SK-N-SH (cell line): Measurements from ENCODE around the gene SELPLG. TPM values are rescaled to one million over a fixed set of nuclear protein-coding genes. Genes with fewer than 3 reads are reported as not detected.

Experiments
- CTCF ChIA-PET: fragments of 300-600, 350-600 bp; formaldehyde crosslinking; extraction: SDS; loops from one replicate; lab custom pipeline; 2021; lab: Yijun Ruan, JAX
- POLR2A ChIA-PET: fragments of 350-600 bp; sonication (Branson Sonifier 250); formaldehyde crosslinking; extraction: SDS; loops from one replicate; lab custom pipeline; 2020; ENCODE audit warnings: antibody characterized with exemption, inconsistent platforms; lab: Yijun Ruan, JAX
- DNase-seq: peaks from one replicate; pipeline ENCODE4 v3.0.0; 2012
- H2AFZ ChIP-seq: fragments of 200-600 bp; sonication (generic); 2 replicates; pipeline ENCODE4 v1.8.1; 2016; ENCODE audit warnings: antibody characterized with exemption, mild to moderate bottlenecking, low read depth
- H3F3A ChIP-seq: fragments of 200-600 bp; sonication (generic); replicated peaks from 2 replicates; pipeline ENCODE3; 2016; ENCODE audit warnings: antibody characterized with exemption, mild to moderate bottlenecking; ENCODE audit not compliant: insufficient read depth
- H3K27ac ChIP-seq, 2 experiments: fragments of 200-500 bp in 1 of 2; fragments of 200-600 bp in 1 of 2; sonication (Bioruptor generic) in 1 of 2; sonication (generic), shearing (Covaris generic) in 1 of 2; 2 replicates each; pipeline versions ENCODE4 v1.5.1 to v1.6.1; 2014 to 2016; ENCODE audit warnings: low read depth in 2 of 2, inconsistent platforms in 1 of 2, low read length in 1 of 2, mild to moderate bottlenecking in 1 of 2, mixed read lengths in 1 of 2
- H3K27me3 ChIP-seq: fragments of 200-600 bp; sonication (generic), shearing (Covaris generic); 2 replicates; pipeline ENCODE4 v1.6.1; 2016; ENCODE audit warnings: mixed run types; ENCODE audit not compliant: insufficient read depth
- H3K36me3 ChIP-seq, 2 experiments: fragments of 200-500 bp in 1 of 2; fragments of 200-600 bp in 1 of 2; sonication (Bioruptor generic) in 1 of 2; sonication (generic) in 1 of 2; replicated peaks in 1 of 2; 2 replicates each; pipeline versions ENCODE3 to v1.5.1; 2014 to 2016; ENCODE audit warnings: low read length in 1 of 2, mild to moderate bottlenecking in 1 of 2; ENCODE audit not compliant: insufficient read depth in 2 of 2, control insufficient read depth in 1 of 2
- H3K4me1 ChIP-seq, 2 experiments: fragments of 200-500 bp in 1 of 2; fragments of 200-600 bp in 1 of 2; sonication (Bioruptor generic) in 1 of 2; sonication (generic), shearing (Covaris generic) in 1 of 2; 2 replicates each; pipeline versions ENCODE4 v1.5.1 to v1.6.1; 2014 to 2016; ENCODE audit warnings: low read depth in 1 of 2, low read length in 1 of 2, mixed run types in 1 of 2; ENCODE audit not compliant: insufficient read depth in 2 of 2, control insufficient read depth in 1 of 2
- H3K4me2 ChIP-seq: fragments of 200-600 bp; sonication (generic), shearing (Covaris generic); 2 replicates; pipeline ENCODE4 v1.6.1; 2017; ENCODE audit warnings: mixed run types
- H3K4me3 ChIP-seq, 2 experiments: fragments of 200-500 bp in 1 of 2; fragments of 200-600 bp in 1 of 2; sonication (Bioruptor generic) in 1 of 2; sonication (generic), shearing (Covaris generic) in 1 of 2; 2 replicates each; pipeline versions ENCODE4 v1.5.1 to v1.8.1; 2014 to 2016; ENCODE audit warnings: low read depth in 2 of 2, inconsistent platforms in 1 of 2, low read length in 1 of 2, mild to moderate bottlenecking in 1 of 2, mixed read lengths in 1 of 2, moderate library complexity in 1 of 2
- H3K79me2 ChIP-seq: fragments of 200-600 bp; sonication (generic); 2 replicates; pipeline ENCODE4 v1.8.1; 2017; ENCODE audit warnings: mild to moderate bottlenecking; ENCODE audit not compliant: insufficient read depth
- H3K9ac ChIP-seq: fragments of 200-600 bp; sonication (generic); 2 replicates; pipeline ENCODE4 v1.6.1; 2017; ENCODE audit warnings: mixed run types
- H3K9me2 ChIP-seq: fragments of 200-600 bp; sonication (generic); 2 replicates; pipeline ENCODE4 v1.6.1; 2017; ENCODE audit warnings: mixed run types
- H3K9me3 ChIP-seq: fragments of 200-600 bp; sonication (generic); 2 replicates; pipeline ENCODE4 v1.6.1; 2017; ENCODE audit warnings: mixed run types, mild to moderate bottlenecking, moderate library complexity
- H4K20me1 ChIP-seq: fragments of 200-600 bp; sonication (generic); 2 replicates; pipeline ENCODE4 v1.6.1; 2017; ENCODE audit warnings: mild to moderate bottlenecking, mixed run types; ENCODE audit not compliant: insufficient read depth
- CHD2 ChIP-seq: fragments of 150-350 bp; IDR thresholded peaks from 2 replicates; pipeline ENCODE4 v1.6.1; 2018; ENCODE audit warnings: low read length; ENCODE audit not compliant: partially characterized antibody
- ELF1 ChIP-seq: IDR thresholded peaks from 2 replicates; pipeline ENCODE4 v1.4.0; 2012
- EP300 ChIP-seq, 2 experiments: IDR thresholded peaks; 2 replicates each; pipeline versions ENCODE4 v1.4.0 to v1.6.1; 2012; ENCODE audit warnings: borderline replicate concordance in 1 of 2, low read depth in 1 of 2, low read length in 1 of 2
- FOSL2 ChIP-seq: IDR thresholded peaks from 2 replicates; pipeline ENCODE4 v1.4.0; 2012; ENCODE audit warnings: low read depth, mild to moderate bottlenecking, moderate library complexity, borderline replicate concordance
- MEF2A ChIP-seq: IDR thresholded peaks from 2 replicates; pipeline ENCODE4 v1.4.0; 2012; ENCODE audit warnings: low read depth, borderline replicate concordance
- MXI1 ChIP-seq: IDR thresholded peaks from 2 replicates; pipeline ENCODE4 v1.6.1; 2012; ENCODE audit warnings: mild to moderate bottlenecking, low read depth, low read length, improper control_type of control experiment
- NFIC ChIP-seq: IDR thresholded peaks from 2 replicates; pipeline ENCODE4 v1.4.0; 2012; ENCODE audit warnings: borderline replicate concordance
- NRF1 ChIP-seq: IDR thresholded peaks from 2 replicates; pipeline ENCODE4 v1.6.1; 2012; ENCODE audit warnings: low read depth, mild to moderate bottlenecking, low read length
- SIN3A ChIP-seq: IDR thresholded peaks from 2 replicates; pipeline ENCODE4 v1.6.1; 2012; ENCODE audit warnings: low read depth, mild to moderate bottlenecking, low read length, moderate library complexity, borderline replicate concordance
- SMC3 ChIP-seq: IDR thresholded peaks from 2 replicates; pipeline ENCODE4 v1.6.1; 2012; ENCODE audit warnings: low read depth, low read length, improper control_type of control experiment
- WGBS: methylation state at CpG from one replicate; pipeline ENCODE4 v1.1.6; 2017; ENCODE audit warnings: low lambda C conversion rate; 5-methylcytosine and 5-hydroxymethylcytosine counted together
- polyA plus RNA-seq, 3 experiments: library from polyadenylated mRNA; depleted of rRNA; stranded (reverse); fragments of >200 nt; gene quantifications; 2 replicates each; pipeline ENCODE4 v1.2.3, GENCODE V29; 2012
- TF ChIP-seq, protein P1 (sequence below): fragments of 200-600 bp; sonication (generic); IDR thresholded peaks from 2 replicates; pipeline ENCODE4 v1.6.1; 2017; ENCODE audit warnings: antibody characterized with exemption, mild to moderate bottlenecking, moderate library complexity
- TF ChIP-seq, protein P2 (sequence below): IDR thresholded peaks from 2 replicates; pipeline ENCODE4 v1.4.0; 2012; ENCODE audit warnings: low read depth, borderline replicate concordance
- TF ChIP-seq, protein P3 (sequence below): IDR thresholded peaks from 2 replicates; pipeline ENCODE4; 2012

SELPLG gene
- polyA plus RNA-seq, 1 of the 3 experiments (the other 2 are of a cell fraction) = 2.8 TPM

DNA sequence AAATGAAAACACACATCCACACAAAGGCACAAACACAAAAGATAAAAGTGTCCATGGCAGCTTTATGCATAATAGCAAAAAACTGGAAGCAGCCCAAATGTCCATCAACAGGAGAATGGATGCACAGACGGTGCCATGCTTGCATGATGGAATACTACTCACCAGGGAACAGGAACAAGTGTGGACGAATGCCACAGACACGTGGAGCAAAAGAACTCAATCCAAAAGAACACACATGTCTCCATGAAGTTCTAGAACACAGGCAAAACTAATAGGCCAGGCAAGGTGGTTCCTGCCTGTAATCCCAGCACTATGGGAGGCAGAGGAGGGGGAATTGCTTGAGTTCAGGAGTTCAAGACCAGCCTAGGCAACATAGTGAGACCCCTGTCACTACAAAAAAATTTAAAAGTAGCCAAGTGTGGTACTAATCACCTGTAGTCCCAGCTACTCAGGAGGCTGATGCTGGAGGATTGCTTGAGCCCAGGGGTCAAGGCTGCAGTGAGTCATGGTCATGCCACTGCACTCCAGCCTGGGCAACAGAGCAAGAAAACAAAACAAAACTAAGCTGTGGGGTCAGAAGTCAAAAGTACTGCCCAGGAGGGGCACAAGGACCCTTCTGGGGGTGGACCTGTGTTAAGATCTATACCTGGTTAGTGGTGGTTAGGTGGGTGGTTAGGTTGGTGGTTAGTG lies 28.5 kb downstream of the SELPLG start:
- Histone ChIP-seq H3K4me1 (peaks cover 7 to 19% of the 10 kb centered on the region in 2 experiments; a peak in 3 of 4 replicates), H3K27me3 (no peaks in the 10 kb centered on the region), H2AFZ (no peak overlapping the region), H4K20me1 (no peaks in the 10 kb centered on the region), H3F3A (peaks cover 4% of the 10 kb centered on the region), H3K9me2 (no peaks in the 10 kb centered on the region), H3K9me3 (no peaks in the 10 kb centered on the region), H3K36me3 (no peaks in the 10 kb centered on the region), H3K27ac (no peak overlapping the region), H3K4me3 (no peak overlapping the region), H3K4me2 (no peak overlapping the region), H3K9ac (no peak overlapping the region), H3K79me2 (no peaks in the 10 kb centered on the region)
- CTCF ChIA-PET = interaction anchor here (1.3 to 7.2 kb wide), 2 partner anchors 13 to 34 kb away, joined by 4 to 63 read pairs; no protein-coding TSS in a partner anchor
- DNase-seq = no peak
- POLR2A ChIA-PET = interaction anchor here (1.1 kb wide), 1 partner anchor 12 kb away, joined by 3 read pairs; no protein-coding TSS in a partner anchor
- TF ChIP-seq MXI1 = no peak
- TF ChIP-seq NFIC = no peak
- TF ChIP-seq, protein P1, sequence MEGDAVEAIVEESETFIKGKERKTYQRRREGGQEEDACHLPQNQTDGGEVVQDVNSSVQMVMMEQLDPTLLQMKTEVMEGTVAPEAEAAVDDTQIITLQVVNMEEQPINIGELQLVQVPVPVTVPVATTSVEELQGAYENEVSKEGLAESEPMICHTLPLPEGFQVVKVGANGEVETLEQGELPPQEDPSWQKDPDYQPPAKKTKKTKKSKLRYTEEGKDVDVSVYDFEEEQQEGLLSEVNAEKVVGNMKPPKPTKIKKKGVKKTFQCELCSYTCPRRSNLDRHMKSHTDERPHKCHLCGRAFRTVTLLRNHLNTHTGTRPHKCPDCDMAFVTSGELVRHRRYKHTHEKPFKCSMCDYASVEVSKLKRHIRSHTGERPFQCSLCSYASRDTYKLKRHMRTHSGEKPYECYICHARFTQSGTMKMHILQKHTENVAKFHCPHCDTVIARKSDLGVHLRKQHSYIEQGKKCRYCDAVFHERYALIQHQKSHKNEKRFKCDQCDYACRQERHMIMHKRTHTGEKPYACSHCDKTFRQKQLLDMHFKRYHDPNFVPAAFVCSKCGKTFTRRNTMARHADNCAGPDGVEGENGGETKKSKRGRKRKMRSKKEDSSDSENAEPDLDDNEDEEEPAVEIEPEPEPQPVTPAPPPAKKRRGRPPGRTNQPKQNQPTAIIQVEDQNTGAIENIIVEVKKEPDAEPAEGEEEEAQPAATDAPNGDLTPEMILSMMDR = no peak
- TF ChIP-seq NRF1 = no peak
- TF ChIP-seq SIN3A = no peak
- TF ChIP-seq ELF1 = no peak
- TF ChIP-seq CHD2 = no peak
- TF ChIP-seq, protein P2, sequence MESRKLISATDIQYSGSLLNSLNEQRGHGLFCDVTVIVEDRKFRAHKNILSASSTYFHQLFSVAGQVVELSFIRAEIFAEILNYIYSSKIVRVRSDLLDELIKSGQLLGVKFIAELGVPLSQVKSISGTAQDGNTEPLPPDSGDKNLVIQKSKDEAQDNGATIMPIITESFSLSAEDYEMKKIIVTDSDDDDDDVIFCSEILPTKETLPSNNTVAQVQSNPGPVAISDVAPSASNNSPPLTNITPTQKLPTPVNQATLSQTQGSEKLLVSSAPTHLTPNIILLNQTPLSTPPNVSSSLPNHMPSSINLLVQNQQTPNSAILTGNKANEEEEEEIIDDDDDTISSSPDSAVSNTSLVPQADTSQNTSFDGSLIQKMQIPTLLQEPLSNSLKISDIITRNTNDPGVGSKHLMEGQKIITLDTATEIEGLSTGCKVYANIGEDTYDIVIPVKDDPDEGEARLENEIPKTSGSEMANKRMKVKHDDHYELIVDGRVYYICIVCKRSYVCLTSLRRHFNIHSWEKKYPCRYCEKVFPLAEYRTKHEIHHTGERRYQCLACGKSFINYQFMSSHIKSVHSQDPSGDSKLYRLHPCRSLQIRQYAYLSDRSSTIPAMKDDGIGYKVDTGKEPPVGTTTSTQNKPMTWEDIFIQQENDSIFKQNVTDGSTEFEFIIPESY = no peak
- TF ChIP-seq, protein P3, sequence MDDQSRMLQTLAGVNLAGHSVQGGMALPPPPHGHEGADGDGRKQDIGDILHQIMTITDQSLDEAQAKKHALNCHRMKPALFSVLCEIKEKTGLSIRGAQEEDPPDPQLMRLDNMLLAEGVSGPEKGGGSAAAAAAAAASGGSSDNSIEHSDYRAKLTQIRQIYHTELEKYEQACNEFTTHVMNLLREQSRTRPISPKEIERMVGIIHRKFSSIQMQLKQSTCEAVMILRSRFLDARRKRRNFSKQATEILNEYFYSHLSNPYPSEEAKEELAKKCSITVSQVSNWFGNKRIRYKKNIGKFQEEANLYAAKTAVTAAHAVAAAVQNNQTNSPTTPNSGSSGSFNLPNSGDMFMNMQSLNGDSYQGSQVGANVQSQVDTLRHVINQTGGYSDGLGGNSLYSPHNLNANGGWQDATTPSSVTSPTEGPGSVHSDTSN = no peak
- TF ChIP-seq MEF2A = no peak
- TF ChIP-seq SMC3 = no peak
- TF ChIP-seq EP300 (IDR thresholded peaks at IDR 0.05; ENCODE audit: borderline replicate concordance in 1 of 2, low read depth in 1 of 2, low read length in 1 of 2) = no peak
- no peak for TF ChIP-seq FOSL2
- 55% methylated on average over 3 of the region's 3 CpGs for WGBS
